Activated naive CD4-positive, alpha-beta T cell treated with anti-CD3 and anti-CD28 coated beads, Interleukin-2, amount 50 U/mL, for 72 hours (primary cell): Measurements from ENCODE around the gene RARRES2. TPM values are rescaled to one million over a fixed set of nuclear protein-coding genes. Genes with fewer than 3 reads are reported as not detected.
A peak's percentile ranks its signal among the peaks of the same experiment; 100 is the strongest.

Experiments
- ATAC-seq, 2 donors: fragments of 150-1000 bp; cut with Tn5 transposase; 2 replicates each; pipeline ENCODE4 v1.10.0; 2021; ENCODE audit warnings: mild to moderate bottlenecking in 2 of 2, moderate library complexity in 2 of 2
- DNase-seq, 2 donors: peaks; one replicate each; pipeline ENCODE4 v3.0.0; 2021 to 2022; ENCODE audit warnings: low spot score in 2 of 2
- H3K27ac Mint-ChIP-seq, 2 donors: one replicate each; pipeline ENCODE4 v1.8.0; 2022; ENCODE audit warnings: mild to moderate bottlenecking in 2 of 2, mixed read lengths in 2 of 2
- H3K36me3 Mint-ChIP-seq, 2 donors: one replicate each; pipeline ENCODE4 v1.8.0; 2022; ENCODE audit warnings: mixed read lengths in 2 of 2
- H3K9me3 Mint-ChIP-seq, 2 donors: one replicate each; pipeline ENCODE4 v1.8.0; 2022; ENCODE audit warnings: mixed read lengths in 2 of 2
- total RNA-seq, 2 donors: library from RNA; stranded (reverse); gene quantifications; one replicate each; pipeline ENCODE4 v1.2.3, GENCODE V29; 2022

Gene RARRES2
- total RNA-seq, 2 donors from 2014 or later, result 0.12 TPM; not detected in 1

GRCh38 chr7:150369748-150370501 lies 28.5 kb upstream of the RARRES2 start:
- DNase-seq (no peak), ATAC-seq (peak in 1 of 2 donors; percentile 30)
- Mint-ChIP-seq H3K36me3 (peaks cover 0 to 5% of the 10 kb centered on the region in 2 donors), H3K9me3 (no peaks in the 10 kb centered on the region), H3K27ac (peak overlapping the region in 1 of 2 donors; percentile 90)

- DNase-seq (peak in 1 of 2 donors; percentile 42), ATAC-seq (peak in 1 of 2 donors; percentile 52)
- peak overlapping the region; percentile 90 to 98 for H3K27ac Mint-ChIP-seq
- H3K36me3 Mint-ChIP-seq, result peaks cover 0 to 5% of the 10 kb centered on the region in 2 donors
- no peaks in the 10 kb centered on the region for H3K9me3 Mint-ChIP-seq
These were observed 27.7 kb upstream of the RARRES2 start for GRCh38 chr7:150368884-150369747.

DNA sequence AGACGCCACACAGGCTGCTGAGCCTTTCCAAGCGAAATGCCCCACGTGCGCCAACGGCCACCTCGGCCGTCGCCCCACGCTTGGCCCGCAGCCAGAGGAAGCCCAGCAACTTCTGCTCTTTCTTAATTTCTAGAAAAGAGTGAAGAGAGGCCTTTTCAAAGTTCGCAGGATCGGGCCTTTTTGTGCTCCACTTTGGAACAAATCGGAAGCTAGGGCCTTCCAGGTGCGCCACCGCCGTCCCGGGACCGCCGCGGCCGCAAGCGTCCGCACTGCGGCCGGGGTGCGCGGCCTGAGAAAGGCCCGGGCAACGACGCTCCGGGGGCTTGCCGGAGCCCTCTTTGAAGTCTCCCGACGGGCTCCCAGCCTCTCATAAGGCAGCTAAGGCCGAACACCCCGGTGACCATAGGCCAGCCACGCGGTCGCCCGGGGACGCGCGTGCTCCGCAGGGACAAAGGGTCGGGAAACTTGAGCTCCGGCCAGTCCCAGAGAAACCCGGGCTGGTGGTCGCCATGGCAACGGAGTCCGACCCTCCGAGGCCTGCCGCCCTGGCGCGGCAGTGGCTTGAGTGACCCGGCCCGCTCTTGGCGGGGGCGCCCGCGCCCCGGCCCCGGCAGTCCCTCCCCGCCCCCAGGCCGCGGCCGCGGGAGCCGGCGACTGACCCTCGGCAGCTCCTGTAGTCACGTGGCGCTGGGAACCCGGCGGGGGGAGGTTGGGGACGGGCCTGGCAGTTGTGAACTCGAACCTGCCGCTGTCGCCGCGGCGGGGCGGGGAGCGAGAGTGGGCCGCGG lies 26.9 kb upstream of the RARRES2 start, which contains the start of gene REPIN1:
Gene REPIN1, plus strand, starts transcription at position 727 of the 788 bp plus-strand sequence. CDS start 890 bp downstream, outside the sequence.
- H3K9me3 Mint-ChIP-seq, result no peaks in the 10 kb centered on the region
- peak; percentile 57 to 71 for ATAC-seq
- H3K36me3 Mint-ChIP-seq, result peaks cover 0 to 5% of the 10 kb centered on the region in 2 donors
- peak within 1 kb of the TSS; percentile 90 to 98 for H3K27ac Mint-ChIP-seq
- peak; percentile 76 to 86 for DNase-seq

DNA sequence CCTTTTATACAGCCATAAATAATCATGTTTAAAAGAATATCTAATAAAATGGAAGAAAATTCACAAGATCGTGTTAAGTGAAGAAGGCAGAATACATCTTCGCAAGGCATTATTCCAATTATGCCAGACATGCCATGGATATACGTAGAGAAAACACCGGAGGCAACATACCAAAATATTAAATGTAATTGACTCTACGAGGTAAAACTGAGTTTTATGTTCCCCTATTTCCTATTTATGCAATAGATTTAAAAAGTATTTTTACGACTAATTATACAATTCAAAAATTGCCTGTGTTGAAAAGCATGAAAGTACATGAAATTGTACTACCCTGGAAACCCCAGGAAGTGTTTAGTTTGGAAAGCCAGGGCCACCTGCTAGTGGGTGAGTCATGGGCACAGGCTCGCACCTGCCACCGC lies 26.3 kb upstream of the RARRES2 start:
- DNase-seq (no peak), ATAC-seq (peak; percentile 65 to 74)
- Mint-ChIP-seq H3K36me3 (peaks cover 0 to 5% of the 10 kb centered on the region in 2 donors), H3K9me3 (no peaks in the 10 kb centered on the region), H3K27ac (peak overlapping the region; percentile 88 to 94)

GRCh38 chr7:150365673-150366398 lies 24.4 kb upstream of the RARRES2 start:
- Mint-ChIP-seq H3K9me3 (no peaks in the 10 kb centered on the region), H3K36me3 (peaks cover 0 to 5% of the 10 kb centered on the region in 2 donors), H3K27ac (peak overlapping the region in 1 of 2 donors; percentile 50)
- no peak for ATAC-seq
- DNase-seq, result no peak

GRCh38 chr7:150365194-150365593 lies 23.8 kb upstream of the RARRES2 start:
- no peak overlapping the region for H3K27ac Mint-ChIP-seq
- peaks cover under 1 to 1% of the 10 kb centered on the region in 2 donors for H3K9me3 Mint-ChIP-seq
- DNase-seq (no peak), ATAC-seq (no peak)
- peaks cover 2 to 5% of the 10 kb centered on the region in 2 donors for H3K36me3 Mint-ChIP-seq

- no peak for ATAC-seq
- peaks cover 4 to 6% of the 10 kb centered on the region in 2 donors for H3K9me3 Mint-ChIP-seq
- peaks cover under 1 to 6% of the 10 kb centered on the region in 2 donors for H3K36me3 Mint-ChIP-seq
- no peak for DNase-seq
- H3K27ac Mint-ChIP-seq, result peak overlapping the region in 1 of 2 donors; percentile 25
These were observed 22.4 kb upstream of the RARRES2 start for GRCh38 chr7:150363872-150364271.

- ATAC-seq (no peak), DNase-seq (no peak)
- Mint-ChIP-seq H3K9me3 (peaks cover 4 to 6% of the 10 kb centered on the region in 2 donors), H3K27ac (no peak overlapping the region), H3K36me3 (peaks cover 0 to 6% of the 10 kb centered on the region in 2 donors)
These were observed 21.9 kb upstream of the RARRES2 start for GRCh38 chr7:150363370-150363769.

DNA sequence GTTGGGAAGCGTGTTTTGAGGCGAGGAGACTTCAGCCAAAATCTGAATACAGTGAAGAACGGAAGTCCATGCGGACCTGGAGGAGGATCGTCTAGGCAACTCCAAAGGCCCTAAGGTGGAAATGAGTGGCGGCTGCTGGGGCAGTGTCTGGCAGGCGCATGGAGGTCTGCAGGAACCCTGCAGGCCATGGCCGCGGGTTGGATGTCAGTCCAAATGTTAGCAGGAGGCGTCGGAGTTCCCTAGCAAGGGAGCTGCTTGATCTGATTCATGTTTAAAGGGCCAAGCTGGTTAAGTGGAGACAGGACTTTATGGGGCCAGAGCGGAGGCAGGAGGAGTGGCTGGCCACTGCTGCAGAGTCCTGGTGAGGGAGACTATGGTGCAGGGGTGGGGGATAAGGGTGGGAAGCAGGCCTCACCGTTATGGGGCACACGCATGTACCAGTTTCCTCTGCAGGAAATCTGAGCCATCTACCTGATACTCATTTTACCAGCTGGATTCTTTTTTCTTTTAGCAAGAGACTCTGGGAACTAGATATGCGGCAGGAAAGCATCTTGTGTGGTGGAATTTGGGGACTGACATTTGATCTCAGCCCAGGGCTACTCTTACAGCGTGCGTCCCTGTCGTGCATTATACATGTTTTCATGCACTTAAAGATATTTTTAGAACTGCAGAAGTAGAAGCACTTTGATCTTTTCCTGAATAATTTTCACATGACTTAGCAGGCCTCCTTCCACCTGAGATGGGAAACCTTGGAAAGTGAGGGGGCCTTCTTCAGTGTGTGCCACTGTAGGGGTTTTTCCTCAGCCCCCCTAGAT lies 20.6 kb upstream of the RARRES2 start:
- ATAC-seq (no peak), DNase-seq (no peak)
- H3K27ac Mint-ChIP-seq, result no peak overlapping the region
- peaks cover 4 to 6% of the 10 kb centered on the region in 2 donors for H3K9me3 Mint-ChIP-seq
- peaks cover 0 to 6% of the 10 kb centered on the region in 2 donors for H3K36me3 Mint-ChIP-seq

- no peak for ATAC-seq
- Mint-ChIP-seq H3K9me3 (peaks cover 4 to 6% of the 10 kb centered on the region in 2 donors), H3K27ac (no peak overlapping the region), H3K36me3 (peaks cover 0 to 6% of the 10 kb centered on the region in 2 donors)
- DNase-seq, result no peak
These were observed 20.0 kb upstream of the RARRES2 start for GRCh38 chr7:150361402-150361801.

DNA sequence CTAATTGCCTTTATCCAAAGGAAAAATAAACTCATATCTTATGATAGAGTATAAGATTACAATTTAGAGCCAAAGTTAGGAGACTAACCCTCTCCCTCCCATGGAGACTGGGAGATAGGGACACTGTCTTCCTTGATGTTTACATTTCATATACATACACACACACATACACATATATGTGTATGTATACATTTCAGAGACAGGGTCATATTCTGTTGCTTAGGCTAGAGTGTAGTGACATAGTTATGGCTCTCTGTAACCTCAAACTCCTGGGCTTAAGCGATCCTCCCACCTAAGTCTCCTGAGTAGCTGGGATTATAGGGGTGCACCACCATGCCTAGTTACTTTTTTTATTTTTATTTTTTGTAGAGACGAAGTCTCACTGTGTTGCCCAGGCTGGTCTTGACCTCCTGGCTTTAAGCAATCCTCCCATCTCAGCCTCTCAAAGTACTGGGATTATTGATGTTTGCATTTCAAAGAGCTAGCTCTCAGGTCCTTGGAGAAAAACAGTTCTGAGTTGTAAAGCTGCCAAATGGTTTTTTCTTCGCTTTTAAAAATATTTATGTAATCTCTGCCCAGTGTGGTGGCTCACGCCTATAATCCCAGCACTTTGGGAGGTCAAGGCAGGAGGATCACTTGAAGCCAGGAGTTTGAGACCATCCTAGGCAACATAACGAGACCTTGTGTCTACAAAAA lies 19.1 kb upstream of the RARRES2 start:
- ATAC-seq, result no peak

GRCh38 chr7:150359622-150360362 lies 18.4 kb upstream of the RARRES2 start:
- peak overlapping the region; percentile 61 to 73 for H3K27ac Mint-ChIP-seq

More for the DNA sequence above, 19.1 kb upstream of the RARRES2 start:
- H3K36me3 Mint-ChIP-seq, result peaks cover 0 to 6% of the 10 kb centered on the region in 2 donors
- peaks cover 4 to 6% of the 10 kb centered on the region in 2 donors for H3K9me3 Mint-ChIP-seq
- peak overlapping the region; percentile 61 to 73 for H3K27ac Mint-ChIP-seq
- no peak for DNase-seq

DNA sequence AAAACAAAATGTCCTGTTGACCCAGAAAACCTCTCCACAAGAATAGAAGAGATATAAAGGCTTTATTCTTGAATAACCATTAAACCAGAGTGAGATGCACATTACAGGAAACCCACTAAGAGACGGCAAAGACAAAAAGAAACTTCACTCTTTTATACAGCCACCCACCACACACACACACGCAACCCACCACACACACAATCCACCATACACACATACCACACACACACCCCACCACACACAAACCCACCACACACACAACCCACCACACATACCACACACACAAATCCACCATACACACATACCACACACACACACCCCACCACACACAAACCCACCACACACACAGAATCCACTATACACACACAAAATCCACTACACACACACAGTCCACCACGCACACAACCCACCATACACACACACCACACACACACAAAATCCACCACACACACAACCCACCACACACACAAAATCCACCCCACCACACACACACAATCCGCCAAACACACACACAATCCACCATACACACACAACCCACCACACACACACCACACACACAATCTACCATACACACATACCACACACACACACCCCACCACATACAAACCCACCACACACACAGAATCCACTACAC lies 17.7 kb upstream of the RARRES2 start:
- Mint-ChIP-seq H3K9me3 (peaks cover 4 to 6% of the 10 kb centered on the region in 2 donors), H3K27ac (peak overlapping the region in 1 of 2 donors; percentile 75), H3K36me3 (peaks cover 0 to 6% of the 10 kb centered on the region in 2 donors)
- no peak for DNase-seq
- ATAC-seq, result no peak

More at GRCh38 chr7:150359622-150360362, 18.4 kb upstream of the RARRES2 start:
- Mint-ChIP-seq H3K9me3 (peaks cover 4 to 6% of the 10 kb centered on the region in 2 donors), H3K36me3 (peaks cover 0 to 6% of the 10 kb centered on the region in 2 donors)
- DNase-seq (no peak), ATAC-seq (no peak)
